Astrocyte (in vitro differentiated cells and primary cell): ENCODE measurements around the gene MAGEA10.

Experiments
- EZH2 ChIP-seq: IDR thresholded peaks from 2 replicates; pipeline ENCODE4 v1.6.1; 2012; ENCODE audit warnings: mild to moderate bottlenecking, low read length, inconsistent platforms; ENCODE audit not compliant: insufficient read depth
- TF ChIP-seq, protein P1 (sequence below): IDR thresholded peaks from 2 replicates; pipeline ENCODE4 v1.5.1; 2011; ENCODE audit warnings: low read depth, mild to moderate bottlenecking, inconsistent platforms, low read length, moderate library complexity; ENCODE audit not compliant: insufficient read depth

DNA sequence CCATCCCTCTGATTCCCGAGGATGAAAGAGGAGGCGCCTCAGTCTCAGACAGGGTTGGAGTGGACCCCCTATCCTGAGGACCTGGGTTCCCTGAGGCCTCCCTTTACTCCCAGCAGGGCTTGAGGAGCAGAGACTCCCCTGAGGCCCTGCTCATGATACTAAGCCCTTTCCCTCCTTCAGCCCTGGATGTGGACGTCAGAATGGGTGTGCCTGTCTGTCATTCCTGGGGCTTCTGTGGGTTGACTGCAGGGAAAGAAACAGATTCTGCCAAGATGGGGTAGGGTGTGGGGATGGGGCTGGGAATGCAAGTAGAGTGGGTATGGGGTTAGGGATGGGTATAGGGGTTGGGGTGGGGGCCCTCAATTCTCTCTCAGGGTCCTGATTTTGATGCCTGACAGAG lies 21.1 kb downstream of the MAGEA10 start:
- TF ChIP-seq EZH2, result no peak
- TF ChIP-seq, protein P1, sequence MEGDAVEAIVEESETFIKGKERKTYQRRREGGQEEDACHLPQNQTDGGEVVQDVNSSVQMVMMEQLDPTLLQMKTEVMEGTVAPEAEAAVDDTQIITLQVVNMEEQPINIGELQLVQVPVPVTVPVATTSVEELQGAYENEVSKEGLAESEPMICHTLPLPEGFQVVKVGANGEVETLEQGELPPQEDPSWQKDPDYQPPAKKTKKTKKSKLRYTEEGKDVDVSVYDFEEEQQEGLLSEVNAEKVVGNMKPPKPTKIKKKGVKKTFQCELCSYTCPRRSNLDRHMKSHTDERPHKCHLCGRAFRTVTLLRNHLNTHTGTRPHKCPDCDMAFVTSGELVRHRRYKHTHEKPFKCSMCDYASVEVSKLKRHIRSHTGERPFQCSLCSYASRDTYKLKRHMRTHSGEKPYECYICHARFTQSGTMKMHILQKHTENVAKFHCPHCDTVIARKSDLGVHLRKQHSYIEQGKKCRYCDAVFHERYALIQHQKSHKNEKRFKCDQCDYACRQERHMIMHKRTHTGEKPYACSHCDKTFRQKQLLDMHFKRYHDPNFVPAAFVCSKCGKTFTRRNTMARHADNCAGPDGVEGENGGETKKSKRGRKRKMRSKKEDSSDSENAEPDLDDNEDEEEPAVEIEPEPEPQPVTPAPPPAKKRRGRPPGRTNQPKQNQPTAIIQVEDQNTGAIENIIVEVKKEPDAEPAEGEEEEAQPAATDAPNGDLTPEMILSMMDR, result no peak
